Neural cell (in vitro differentiated cells): ENCODE results near the gene PPP2R2B. TPM values are rescaled to one million over a fixed set of nuclear protein-coding genes. Genes with fewer than 3 reads are reported as not detected.

ENCODE experiments used
- H2AFZ ChIP-seq: fragments of 200-600, 300-800 bp; sonication (generic), shearing (Covaris generic); 2 replicates; pipeline ENCODE4 v1.6.0; 2014; ENCODE audit warnings: low read depth, mild to moderate bottlenecking, antibody characterized with exemption, low read length, moderate library complexity
- H3F3A ChIP-seq: fragments of 200-600 bp; shearing (Covaris generic); 2 replicates; pipeline ENCODE4 v1.6.1; 2016; ENCODE audit warnings: mild to moderate bottlenecking, moderate library complexity, mixed read lengths, antibody characterized with exemption, low read length; ENCODE audit not compliant: insufficient read depth, poor library complexity, severe bottlenecking
- H3K27ac ChIP-seq: fragments of 200-600, 300-800 bp; sonication (generic), shearing (Covaris generic); 2 replicates; pipeline ENCODE4 v1.5.1; 2014; ENCODE audit warnings: mild to moderate bottlenecking, low read length, moderate library complexity
- H3K27me3 ChIP-seq: fragments of 300-800, 200-600 bp; sonication (generic), shearing (Covaris generic); 2 replicates; pipeline ENCODE4 v1.6.0; 2014; ENCODE audit warnings: mild to moderate bottlenecking, low read depth, low read length, moderate library complexity; ENCODE audit not compliant: insufficient read depth
- H3K36me3 ChIP-seq: fragments of 300-800, 200-600 bp; sonication (generic), shearing (Covaris generic); 2 replicates; pipeline ENCODE4 v1.5.1; 2014; ENCODE audit warnings: mild to moderate bottlenecking, antibody characterized with exemption, low read length, moderate library complexity; ENCODE audit not compliant: insufficient read depth
- H3K4me2 ChIP-seq: fragments of 300-800, 200-600 bp; sonication (generic), shearing (Covaris generic); 2 replicates; pipeline ENCODE4 v1.6.0; 2014; ENCODE audit warnings: mild to moderate bottlenecking, low read length
- H3K4me3 ChIP-seq: fragments of 300-800, 200-600 bp; sonication (generic), shearing (Covaris generic); 2 replicates; pipeline ENCODE4 v1.5.1; 2014; ENCODE audit warnings: mild to moderate bottlenecking, low read length, moderate library complexity
- H3K79me2 ChIP-seq: fragments of 200-600 bp; shearing (Covaris generic); replicated peaks from 2 replicates; pipeline ENCODE4 v1.6.0; 2014; ENCODE audit warnings: mild to moderate bottlenecking, low read length, moderate library complexity; ENCODE audit not compliant: insufficient read depth
- H3K9ac ChIP-seq: fragments of 300-800, 200-600 bp; sonication (generic), shearing (Covaris generic); 2 replicates; pipeline ENCODE4 v1.6.1; 2016; ENCODE audit warnings: mild to moderate bottlenecking, low read length, mixed read lengths
- H3K9me2 ChIP-seq: fragments of 200-600 bp; shearing (Covaris generic); 2 replicates; pipeline ENCODE4 v1.6.1; 2016; ENCODE audit warnings: mild to moderate bottlenecking, low read length, mixed read lengths; ENCODE audit not compliant: insufficient read depth
- H3K9me3 ChIP-seq: fragments of 200-600, 300-800 bp; sonication (generic), shearing (Covaris generic); 2 replicates; pipeline ENCODE4 v1.6.1; 2016; ENCODE audit warnings: mild to moderate bottlenecking, mixed run types, low read length, moderate library complexity, mixed read lengths
- H4K20me1 ChIP-seq: fragments of 200-600 bp; shearing (Covaris generic); 2 replicates; pipeline ENCODE4 v1.6.1; 2016; ENCODE audit warnings: mild to moderate bottlenecking, mixed run types; ENCODE audit not compliant: insufficient read depth
- EP300 ChIP-seq: fragments of 450-650 bp; conservative IDR thresholded peaks from 2 replicates; pipeline ENCODE4 v1.6.1; 2014; ENCODE audit warnings: antibody characterized with exemption, mild to moderate bottlenecking, moderate library complexity; ENCODE audit not compliant: poor library complexity, severe bottlenecking
- EZH2 ChIP-seq: fragments of 200-600, 300-800 bp; shearing (Covaris generic), sonication (generic); IDR thresholded peaks from 2 replicates; pipeline ENCODE4 v1.6.1; 2014; ENCODE audit warnings: antibody characterized with exemption, low read length, borderline replicate concordance, mild to moderate bottlenecking; ENCODE audit not compliant: insufficient read depth, poor library complexity, severe bottlenecking
- MXI1 ChIP-seq: fragments of 450-650 bp; conservative IDR thresholded peaks from 2 replicates; pipeline ENCODE4 v1.6.1; 2014; ENCODE audit warnings: antibody characterized with exemption, mild to moderate bottlenecking; ENCODE audit not compliant: poor library complexity, severe bottlenecking
- POLR2AphosphoS5 ChIP-seq: IDR thresholded peaks from 2 replicates; pipeline ENCODE4 v1.6.1; 2012
- RAD21 ChIP-seq: fragments of 450-650 bp; conservative IDR thresholded peaks from 2 replicates; pipeline ENCODE4 v1.6.1; 2014; ENCODE audit warnings: antibody characterized with exemption, mild to moderate bottlenecking, moderate library complexity
- SMC3 ChIP-seq: fragments of 450-650 bp; conservative IDR thresholded peaks from 2 replicates; pipeline ENCODE4 v1.6.1; 2014; ENCODE audit warnings: antibody characterized with exemption, mild to moderate bottlenecking, moderate library complexity; ENCODE audit not compliant: poor library complexity
- TAF1 ChIP-seq: IDR thresholded peaks from 2 replicates; pipeline ENCODE4 v1.6.1; 2012; ENCODE audit warnings: low read depth
- polyA plus RNA-seq: library from polyadenylated mRNA; depleted of rRNA; stranded (reverse); fragments of >200 nt; gene quantifications from 2 replicates; pipeline ENCODE4 v1.2.3, GENCODE V29; 2014
- TF ChIP-seq, protein P1 (sequence below): fragments of 450-650 bp; IDR thresholded peaks from 2 replicates; pipeline ENCODE4 v1.5.1; 2014; ENCODE audit warnings: antibody characterized with exemption, mild to moderate bottlenecking, moderate library complexity; ENCODE audit not compliant: poor library complexity, severe bottlenecking
- TF ChIP-seq, protein P2 (sequence below): IDR thresholded peaks from 2 replicates; pipeline ENCODE4 v1.6.1; 2012; ENCODE audit warnings: borderline replicate concordance

Gene PPP2R2B
- polyA plus RNA-seq, 1 donor from 2014 or later = 250 TPM

DNA sequence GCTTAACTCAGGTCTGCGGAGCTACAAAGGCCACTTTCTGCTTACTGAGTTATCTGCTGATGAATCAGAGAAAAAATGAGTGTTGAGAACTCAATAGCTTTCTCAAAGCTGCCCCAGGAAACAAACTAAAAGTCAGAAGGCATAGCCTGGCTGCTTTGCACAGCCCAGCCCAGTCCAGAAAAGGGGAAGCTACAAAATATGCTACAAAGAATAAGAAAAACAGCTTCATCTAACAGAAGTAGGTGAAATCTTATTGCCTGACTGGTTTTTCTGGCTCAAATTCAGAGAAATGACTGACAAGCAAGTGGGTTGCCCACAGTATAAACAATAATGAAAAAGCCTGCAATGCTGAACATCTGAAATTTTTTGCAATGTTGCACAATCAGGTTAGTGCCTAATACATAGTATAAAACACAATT is 156.2 kb downstream of the PPP2R2B start:
- H3K27ac ChIP-seq = no peak overlapping the region
- no peaks in the 10 kb centered on the region for H3K36me3 ChIP-seq
- no peak overlapping the region for H3K4me2 ChIP-seq
- H3K4me3 ChIP-seq = no peak overlapping the region
- TF ChIP-seq, protein P1, sequence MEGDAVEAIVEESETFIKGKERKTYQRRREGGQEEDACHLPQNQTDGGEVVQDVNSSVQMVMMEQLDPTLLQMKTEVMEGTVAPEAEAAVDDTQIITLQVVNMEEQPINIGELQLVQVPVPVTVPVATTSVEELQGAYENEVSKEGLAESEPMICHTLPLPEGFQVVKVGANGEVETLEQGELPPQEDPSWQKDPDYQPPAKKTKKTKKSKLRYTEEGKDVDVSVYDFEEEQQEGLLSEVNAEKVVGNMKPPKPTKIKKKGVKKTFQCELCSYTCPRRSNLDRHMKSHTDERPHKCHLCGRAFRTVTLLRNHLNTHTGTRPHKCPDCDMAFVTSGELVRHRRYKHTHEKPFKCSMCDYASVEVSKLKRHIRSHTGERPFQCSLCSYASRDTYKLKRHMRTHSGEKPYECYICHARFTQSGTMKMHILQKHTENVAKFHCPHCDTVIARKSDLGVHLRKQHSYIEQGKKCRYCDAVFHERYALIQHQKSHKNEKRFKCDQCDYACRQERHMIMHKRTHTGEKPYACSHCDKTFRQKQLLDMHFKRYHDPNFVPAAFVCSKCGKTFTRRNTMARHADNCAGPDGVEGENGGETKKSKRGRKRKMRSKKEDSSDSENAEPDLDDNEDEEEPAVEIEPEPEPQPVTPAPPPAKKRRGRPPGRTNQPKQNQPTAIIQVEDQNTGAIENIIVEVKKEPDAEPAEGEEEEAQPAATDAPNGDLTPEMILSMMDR = no peak
- TF ChIP-seq MXI1 (no peak), EZH2 (no peak), SMC3 (no peak), EP300 (no peak), POLR2AphosphoS5 (no peak), RAD21 (no peak), TAF1 (no peak)
- TF ChIP-seq, protein P2, sequence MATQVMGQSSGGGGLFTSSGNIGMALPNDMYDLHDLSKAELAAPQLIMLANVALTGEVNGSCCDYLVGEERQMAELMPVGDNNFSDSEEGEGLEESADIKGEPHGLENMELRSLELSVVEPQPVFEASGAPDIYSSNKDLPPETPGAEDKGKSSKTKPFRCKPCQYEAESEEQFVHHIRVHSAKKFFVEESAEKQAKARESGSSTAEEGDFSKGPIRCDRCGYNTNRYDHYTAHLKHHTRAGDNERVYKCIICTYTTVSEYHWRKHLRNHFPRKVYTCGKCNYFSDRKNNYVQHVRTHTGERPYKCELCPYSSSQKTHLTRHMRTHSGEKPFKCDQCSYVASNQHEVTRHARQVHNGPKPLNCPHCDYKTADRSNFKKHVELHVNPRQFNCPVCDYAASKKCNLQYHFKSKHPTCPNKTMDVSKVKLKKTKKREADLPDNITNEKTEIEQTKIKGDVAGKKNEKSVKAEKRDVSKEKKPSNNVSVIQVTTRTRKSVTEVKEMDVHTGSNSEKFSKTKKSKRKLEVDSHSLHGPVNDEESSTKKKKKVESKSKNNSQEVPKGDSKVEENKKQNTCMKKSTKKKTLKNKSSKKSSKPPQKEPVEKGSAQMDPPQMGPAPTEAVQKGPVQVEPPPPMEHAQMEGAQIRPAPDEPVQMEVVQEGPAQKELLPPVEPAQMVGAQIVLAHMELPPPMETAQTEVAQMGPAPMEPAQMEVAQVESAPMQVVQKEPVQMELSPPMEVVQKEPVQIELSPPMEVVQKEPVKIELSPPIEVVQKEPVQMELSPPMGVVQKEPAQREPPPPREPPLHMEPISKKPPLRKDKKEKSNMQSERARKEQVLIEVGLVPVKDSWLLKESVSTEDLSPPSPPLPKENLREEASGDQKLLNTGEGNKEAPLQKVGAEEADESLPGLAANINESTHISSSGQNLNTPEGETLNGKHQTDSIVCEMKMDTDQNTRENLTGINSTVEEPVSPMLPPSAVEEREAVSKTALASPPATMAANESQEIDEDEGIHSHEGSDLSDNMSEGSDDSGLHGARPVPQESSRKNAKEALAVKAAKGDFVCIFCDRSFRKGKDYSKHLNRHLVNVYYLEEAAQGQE = no peak
- H3K27me3 ChIP-seq = no peaks in the 10 kb centered on the region
- no peak overlapping the region for H3K9ac ChIP-seq
- H3K9me3 ChIP-seq = no peaks in the 10 kb centered on the region
- no peak overlapping the region for H2AFZ ChIP-seq
- no peaks in the 10 kb centered on the region for H4K20me1 ChIP-seq
- peaks cover 9% of the 10 kb centered on the region for H3F3A ChIP-seq
- H3K79me2 ChIP-seq = peaks cover 9% of the 10 kb centered on the region
- H3K9me2 ChIP-seq = no peaks in the 10 kb centered on the region

DNA sequence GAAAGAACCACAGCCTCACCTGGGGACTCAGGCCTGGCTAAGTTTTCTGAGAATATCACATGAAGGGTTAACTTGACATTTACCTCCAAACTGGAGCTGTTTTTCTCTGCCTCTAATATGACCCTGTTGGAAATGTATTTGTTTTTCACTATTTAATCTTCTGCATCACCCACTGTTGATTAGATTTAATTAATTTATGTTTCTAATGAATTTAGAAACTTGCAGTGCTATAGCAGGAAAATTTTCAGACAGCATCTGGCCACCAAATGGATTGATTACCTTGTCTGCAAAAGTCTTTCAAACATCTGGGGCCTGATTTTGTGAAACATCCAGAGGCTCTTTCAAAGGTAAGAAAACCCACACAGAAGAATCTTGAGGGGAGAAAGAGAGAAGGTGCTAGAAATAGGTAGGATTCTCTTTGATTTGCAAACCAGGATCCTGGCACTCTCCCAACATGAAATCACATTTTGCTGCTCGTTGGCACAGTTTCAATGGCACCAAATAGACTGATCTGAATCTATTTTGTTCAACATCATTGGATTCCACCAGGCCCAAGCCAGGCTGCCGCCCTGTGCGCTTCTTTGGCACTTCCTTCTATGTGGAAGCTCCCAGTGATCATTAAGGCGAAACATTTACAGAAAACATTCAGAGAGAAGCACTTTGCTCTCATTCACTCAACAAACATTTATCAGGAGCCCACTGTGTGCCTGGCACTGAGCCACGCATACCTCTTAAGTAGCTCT is 157.3 kb downstream of the PPP2R2B start:
- H3K79me2 ChIP-seq = peaks cover 9% of the 10 kb centered on the region
- no peaks in the 10 kb centered on the region for H3K27me3 ChIP-seq
- TF ChIP-seq TAF1 (no peak), RAD21 (no peak), SMC3 (no peak), EZH2 (no peak), EP300 (no peak), MXI1 (no peak), POLR2AphosphoS5 (no peak)
- TF ChIP-seq, protein P1 = no peak
- TF ChIP-seq, protein P2 = no peak
- no peak overlapping the region for H3K9ac ChIP-seq
- no peak overlapping the region for H3K27ac ChIP-seq
- H4K20me1 ChIP-seq = no peaks in the 10 kb centered on the region
- no peaks in the 10 kb centered on the region for H3K36me3 ChIP-seq
- H2AFZ ChIP-seq = no peak overlapping the region
- no peak overlapping the region for H3K4me3 ChIP-seq
- peaks cover 9% of the 10 kb centered on the region for H3F3A ChIP-seq
- H3K9me3 ChIP-seq = no peaks in the 10 kb centered on the region
- no peaks in the 10 kb centered on the region for H3K9me2 ChIP-seq
- H3K4me2 ChIP-seq = no peak overlapping the region
